ENCODE data around the gene MTCH1.

- no peak for TF ChIP-seq CTCF (conservative IDR thresholded peaks at IDR 0.05)
- TF ChIP-seq ZFX (IDR thresholded peaks at IDR 0.05), result no peak
Observed at GRCh38 chr6:36989264-36989663, 3.3 kb upstream of the MTCH1 start.
